ENCODE results near the gene RTF1. TPM values are rescaled to one million over a fixed set of nuclear protein-coding genes. Genes with fewer than 3 reads are reported as not detected.

Gene RTF1
- total RNA-seq, 1 donor: 15.1 TPM

Small RNAs within 50 kb of the gene (small RNA-seq; reads per million reads assigned to genes)
- not detected for gene RNU6-1169P

Other genes with a start within 250 kb of the RTF1 start
- not detected for gene EXD1, start 186.3 kb upstream of the RTF1 start, total RNA-seq
- gene CHP1, start 185.8 kb upstream of the RTF1 start, total RNA-seq: 45.8 TPM
- gene OIP5, start 84.5 kb upstream of the RTF1 start, total RNA-seq: 5.7 TPM
- gene NUSAP1, start 84.2 kb upstream of the RTF1 start, total RNA-seq: 10.5 TPM
- 7.3 TPM for gene NDUFAF1, start 14.6 kb upstream of the RTF1 start, total RNA-seq
- gene ITPKA, start 76.8 kb downstream of the RTF1 start, total RNA-seq: 1.1 TPM
- gene LTK, start 96.7 kb downstream of the RTF1 start, total RNA-seq: 1.6 TPM
- gene RPAP1, start 127.2 kb downstream of the RTF1 start, total RNA-seq: 29.4 TPM
- gene TYRO3, start 142.1 kb downstream of the RTF1 start, total RNA-seq: 3.0 TPM
- 23.4 TPM for gene MGA, start 243.3 kb downstream of the RTF1 start, total RNA-seq